Measurements from ENCODE around the gene CCDC47. TPM values are rescaled to one million over a fixed set of nuclear protein-coding genes. Genes with fewer than 3 reads are reported as not detected.

CCDC47 gene
- total RNA-seq, 1 experiment from 2014 or later = 117 TPM

DNA sequence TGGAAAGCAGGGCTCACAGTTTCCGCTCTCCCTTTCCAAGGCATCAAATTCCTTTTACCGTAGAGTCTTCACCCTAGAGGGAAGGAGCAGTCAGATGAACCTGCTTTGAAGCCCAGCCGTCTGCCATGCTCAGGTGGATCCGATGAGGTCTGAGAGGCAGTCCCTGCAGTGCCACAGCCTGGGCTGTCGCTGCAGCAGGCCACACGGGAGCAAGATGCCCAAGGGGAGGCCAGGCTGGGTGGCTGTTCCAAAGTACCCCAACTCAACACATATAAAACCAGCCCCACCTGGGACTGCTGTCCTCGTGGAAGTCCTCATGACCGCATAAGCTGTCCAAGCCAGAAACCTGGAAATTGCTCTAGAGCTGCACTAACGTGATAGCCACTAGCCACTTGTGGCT lies 68.6 kb downstream of the CCDC47 start:
- no peaks in the 10 kb centered on the region for H3K9me3 ChIP-seq (ENCODE audit: control insufficient read depth in 1 of 2, insufficient read depth in 1 of 2, low read depth in 1 of 2, low read length in 2 of 2)
- no peaks in the 10 kb centered on the region for H3K79me2 ChIP-seq (ENCODE audit: insufficient read depth, low read length)
- H2AFZ ChIP-seq (ENCODE audit: low read depth, low read length, poor library complexity, severe bottlenecking) = no peak overlapping the region
- H3K27me3 ChIP-seq (ENCODE audit: insufficient read depth, low read length) = no peaks in the 10 kb centered on the region
- CTCF ChIA-PET = no interaction called here
- RAD21 ChIA-PET (ENCODE audit: low non-redundant PET in 1 of 2, low total read pairs in 2 of 2, uncharacterized antibody in 2 of 2, unreplicated experiment in 2 of 2) = no interaction called here
- H3K4me1 ChIP-seq (ENCODE audit: control insufficient read depth in 1 of 2, insufficient read depth in 2 of 2, low read length in 2 of 2) = peaks cover 5 to 8% of the 10 kb centered on the region in 2 experiments; a peak in 3 of 4 replicates
- no peak overlapping the region for H3K4me3 ChIP-seq (replicated peaks in 1 of 2; ENCODE audit: low read depth in 1 of 2, low read length in 2 of 2)
- POLR2A ChIA-PET = no interaction called here
- DNase-seq (ENCODE audit: low read depth, low spot score) (no peak), ATAC-seq (no peak)
- no peaks in the 10 kb centered on the region for H4K20me1 ChIP-seq (ENCODE audit: insufficient read depth)
- intact Hi-C loops (cut with micrococcal nuclease) = no loop called here
- H3K36me3 ChIP-seq (ENCODE audit: control insufficient read depth in 1 of 2, insufficient read depth in 2 of 2, low read length in 2 of 2) = peaks cover 0 to 11% of the 10 kb centered on the region in 2 experiments; a peak in 1 of 4 replicates
- no peak overlapping the region for H3K4me2 ChIP-seq (ENCODE audit: low read length)
- no peaks in the 10 kb centered on the region for H3K9me2 ChIP-seq (ENCODE audit: insufficient read depth)
- TF ChIP-seq EZH2phosphoT487 (IDR thresholded peaks at IDR 0.05; ENCODE audit: borderline replicate concordance) (no peak), ELF1 (IDR thresholded peaks at IDR 0.05; ENCODE audit: borderline replicate concordance, low read depth) (no peak), CBX3 (IDR thresholded peaks at IDR 0.05; ENCODE audit: low read depth) (no peak), TCF7L2 (IDR thresholded peaks at IDR 0.05; ENCODE audit: borderline replicate concordance, extremely low read depth, insufficient read depth, insufficient read length) (no peak), EGR1 (IDR thresholded peaks at IDR 0.05; ENCODE audit: low read depth) (no peak), POLR2AphosphoS5 (IDR thresholded peaks at IDR 0.05; ENCODE audit: low read depth, low read length) (no peak), FOSL1 (IDR thresholded peaks at IDR 0.05; ENCODE audit: low read depth) (no peak), SRF (IDR thresholded peaks at IDR 0.05; ENCODE audit: low read depth) (no peak), EZH2 (IDR thresholded peaks at IDR 0.05) (no peak), YY1 (IDR thresholded peaks at IDR 0.05; ENCODE audit: extremely low read depth, insufficient replicate concordance, low read depth, low read length) (no peak)
- TF ChIP-seq, protein P1, sequence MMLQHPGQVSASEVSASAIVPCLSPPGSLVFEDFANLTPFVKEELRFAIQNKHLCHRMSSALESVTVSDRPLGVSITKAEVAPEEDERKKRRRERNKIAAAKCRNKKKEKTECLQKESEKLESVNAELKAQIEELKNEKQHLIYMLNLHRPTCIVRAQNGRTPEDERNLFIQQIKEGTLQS (IDR thresholded peaks at IDR 0.05) = no peak
- TF ChIP-seq, protein P2, sequence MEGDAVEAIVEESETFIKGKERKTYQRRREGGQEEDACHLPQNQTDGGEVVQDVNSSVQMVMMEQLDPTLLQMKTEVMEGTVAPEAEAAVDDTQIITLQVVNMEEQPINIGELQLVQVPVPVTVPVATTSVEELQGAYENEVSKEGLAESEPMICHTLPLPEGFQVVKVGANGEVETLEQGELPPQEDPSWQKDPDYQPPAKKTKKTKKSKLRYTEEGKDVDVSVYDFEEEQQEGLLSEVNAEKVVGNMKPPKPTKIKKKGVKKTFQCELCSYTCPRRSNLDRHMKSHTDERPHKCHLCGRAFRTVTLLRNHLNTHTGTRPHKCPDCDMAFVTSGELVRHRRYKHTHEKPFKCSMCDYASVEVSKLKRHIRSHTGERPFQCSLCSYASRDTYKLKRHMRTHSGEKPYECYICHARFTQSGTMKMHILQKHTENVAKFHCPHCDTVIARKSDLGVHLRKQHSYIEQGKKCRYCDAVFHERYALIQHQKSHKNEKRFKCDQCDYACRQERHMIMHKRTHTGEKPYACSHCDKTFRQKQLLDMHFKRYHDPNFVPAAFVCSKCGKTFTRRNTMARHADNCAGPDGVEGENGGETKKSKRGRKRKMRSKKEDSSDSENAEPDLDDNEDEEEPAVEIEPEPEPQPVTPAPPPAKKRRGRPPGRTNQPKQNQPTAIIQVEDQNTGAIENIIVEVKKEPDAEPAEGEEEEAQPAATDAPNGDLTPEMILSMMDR (IDR thresholded peaks at IDR 0.05 in 2 of 3, conservative IDR thresholded peaks at IDR 0.05 in 1 of 3; ENCODE audit: borderline replicate concordance in 1 of 3, insufficient read depth in 1 of 3, low read depth in 2 of 3, low read length in 2 of 3) = no peak
- H3K9ac ChIP-seq (ENCODE audit: low read length) = no peak overlapping the region
- no peak overlapping the region for H3K27ac ChIP-seq (ENCODE audit: low read depth, low read length)
- BruUV-seq (replicated peaks) = no TSS peak
